NCI-H526 treated with DMSO at 0.1 percent for 48 hours (cell line): ENCODE results near the gene DCAF7.

Experiments used
- DNase-seq: peaks from one replicate; lab custom pipeline; 2025; lab: John Stamatoyannopoulos, UW

DCAF7 gene

GRCh38 chr17:63544467-63545301 is 5.6 kb upstream of the DCAF7 start:
- DNase-seq: no peak

GRCh38 chr17:63546308-63547082 is 3.8 kb upstream of the DCAF7 start:
- DNase-seq: no peak

DNA sequence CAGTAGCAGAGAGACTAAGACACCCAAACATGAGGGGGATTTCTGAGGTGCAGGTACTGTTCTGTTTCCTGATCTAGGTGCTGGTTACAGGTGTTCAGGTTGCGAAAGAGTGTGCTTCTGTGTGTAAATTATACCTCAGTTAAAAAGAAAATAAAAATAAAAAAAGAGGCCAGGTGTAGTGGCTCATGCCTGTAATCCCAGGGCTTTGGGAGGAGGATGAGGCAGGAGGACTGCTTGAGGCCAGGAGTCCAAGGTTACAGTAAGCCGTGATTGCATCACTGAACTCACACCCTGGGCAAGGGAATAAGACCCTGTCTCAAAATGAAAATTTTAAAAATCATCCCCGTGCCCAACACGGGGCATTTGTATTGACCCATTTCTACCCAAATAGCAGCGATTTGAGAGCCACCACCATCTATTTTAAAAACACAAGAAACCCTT is 3.2 kb upstream of the DCAF7 start:
- no peak for DNase-seq

DNA sequence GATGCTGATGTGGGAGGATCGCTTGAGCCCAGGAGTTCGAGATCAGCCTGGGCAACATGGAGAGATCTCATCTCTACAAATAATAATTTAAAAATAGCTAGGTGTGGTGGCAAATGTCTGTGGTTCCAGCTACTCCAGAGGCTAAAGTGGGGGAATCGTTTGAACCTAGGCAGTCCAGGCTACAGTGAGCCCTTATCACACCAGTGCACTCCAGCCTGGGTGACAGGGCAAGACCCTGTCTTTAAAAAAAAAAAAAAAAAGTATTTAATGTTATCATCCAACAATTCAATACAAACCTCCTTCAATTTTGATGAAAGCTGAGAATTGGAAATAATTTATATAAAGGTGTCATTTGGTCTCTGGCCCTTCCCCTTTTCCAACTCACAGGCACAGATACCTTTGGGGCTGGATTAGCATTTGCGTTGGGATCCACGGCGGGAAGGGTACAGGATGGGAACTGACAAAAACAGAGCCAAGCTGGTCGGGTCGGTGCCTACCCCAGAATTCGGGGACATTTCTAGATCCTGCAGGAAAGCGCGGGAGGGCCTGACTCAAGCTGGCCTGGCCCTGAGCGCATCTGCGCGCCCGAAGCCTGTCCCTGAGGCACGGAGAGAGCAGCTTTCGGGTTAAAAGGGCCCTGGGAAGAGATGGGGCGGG is 860 bp upstream of the DCAF7 start:
- no peak for DNase-seq

DNA sequence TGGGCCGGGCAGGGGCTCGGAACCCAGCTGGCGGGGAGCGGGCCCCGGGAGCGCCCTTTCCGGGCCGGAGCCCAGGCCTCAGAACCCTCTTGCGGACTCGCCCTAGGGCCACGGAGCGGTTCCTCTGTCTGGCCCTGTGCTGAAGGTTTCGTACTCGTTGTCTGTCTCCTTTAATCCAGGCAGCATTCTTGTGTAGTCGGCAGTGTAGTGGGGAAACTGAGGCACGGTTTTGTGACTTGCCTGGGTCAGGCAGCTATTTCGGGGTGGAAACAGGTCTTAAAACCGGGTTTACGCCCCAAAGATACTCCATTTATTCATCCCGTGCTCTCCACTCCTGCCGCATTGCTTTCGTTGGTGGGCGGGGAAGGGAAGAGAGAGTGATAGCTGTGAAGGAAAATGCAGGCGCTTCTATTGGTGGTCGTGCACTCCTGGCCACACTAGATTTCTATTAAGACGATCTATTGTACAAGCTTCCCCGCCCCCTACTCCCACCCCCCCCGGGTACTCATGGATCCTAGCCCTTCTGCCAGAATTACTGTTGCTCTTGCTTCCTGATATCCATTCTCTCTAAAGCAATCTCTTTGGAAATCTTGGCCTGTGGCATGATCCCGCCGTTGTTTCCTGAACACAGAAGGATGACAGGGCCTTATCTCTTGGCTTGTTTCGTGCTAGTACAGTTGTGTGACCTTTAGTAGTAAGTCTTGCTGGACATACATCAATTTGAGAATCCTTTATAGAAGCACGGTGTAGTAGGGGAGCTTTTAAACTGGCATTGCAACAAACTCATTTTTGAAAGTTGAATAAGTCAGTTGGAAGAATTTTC is 751 bp downstream of the DCAF7 start:
- DNase-seq: peak; percentile 29

DNA sequence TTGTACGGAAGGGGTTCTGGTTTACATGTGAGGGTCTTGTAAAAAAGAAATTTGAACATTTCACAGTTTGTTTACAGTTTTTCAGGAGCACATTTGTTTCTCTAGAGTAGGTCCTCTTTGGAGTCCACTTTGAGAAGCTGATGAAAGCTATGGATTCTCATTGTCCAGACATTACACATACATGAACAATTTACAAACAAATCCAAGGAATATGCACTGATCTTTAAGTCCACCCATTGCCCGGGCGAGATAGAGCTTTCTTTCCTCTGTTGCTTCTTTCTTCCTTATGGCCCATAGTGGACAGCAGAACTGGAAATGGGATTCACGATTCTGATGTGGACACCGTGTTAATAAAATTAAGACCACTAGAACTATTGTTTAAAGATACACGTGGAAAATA is 1.9 kb downstream of the DCAF7 start:
- no peak for DNase-seq

DNA sequence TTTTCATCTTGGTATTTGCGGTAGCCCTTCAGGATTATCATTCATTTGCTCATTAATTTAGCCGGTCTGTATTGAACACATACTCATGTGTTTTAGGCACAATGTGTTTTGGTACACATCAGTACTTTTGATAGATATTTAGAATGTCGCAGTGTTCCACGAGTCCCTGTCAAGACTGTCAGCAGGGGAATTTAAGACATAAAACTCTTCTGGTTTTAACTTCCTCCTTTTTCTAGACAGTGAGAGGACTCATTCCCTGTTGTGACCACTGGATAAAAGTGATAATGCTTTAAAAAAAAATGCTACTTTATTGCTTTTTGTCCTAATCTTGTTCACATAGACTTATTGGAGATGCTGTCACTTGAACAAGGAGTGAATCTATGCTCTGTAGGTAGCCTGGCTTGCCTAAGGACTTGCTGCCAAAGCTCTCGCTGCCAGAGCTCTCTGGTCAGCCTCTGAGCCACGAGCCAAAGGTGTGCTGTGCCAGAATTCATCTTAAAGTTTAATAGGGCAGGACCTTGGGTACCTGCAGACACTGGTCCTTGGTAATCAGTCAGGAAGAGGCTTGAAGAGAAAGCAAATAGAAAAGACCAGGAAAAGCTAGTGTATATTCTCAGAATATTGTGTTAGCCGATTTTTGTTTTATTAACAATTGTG is 5.4 kb downstream of the DCAF7 start:
- no peak for DNase-seq

DNA sequence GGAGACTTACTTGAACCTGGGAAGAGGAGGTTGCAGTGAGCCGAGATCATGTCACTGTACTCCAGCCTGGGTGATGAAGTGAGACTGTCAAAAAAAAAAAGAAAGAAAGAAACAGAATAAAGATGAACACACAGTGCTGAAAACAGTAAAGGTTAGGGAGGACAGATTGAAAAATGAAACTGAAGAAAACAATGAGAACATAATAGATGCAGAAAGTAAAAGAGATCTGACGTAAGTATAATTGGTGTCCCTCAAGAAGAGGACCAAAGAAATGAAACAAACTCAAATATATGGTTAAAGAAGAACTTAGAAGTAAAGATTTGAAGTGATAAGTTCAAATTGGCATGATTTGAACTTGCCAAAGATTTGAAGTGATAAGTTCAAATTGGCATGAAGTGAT is 7.1 kb downstream of the DCAF7 start:
- DNase-seq: no peak

DNA sequence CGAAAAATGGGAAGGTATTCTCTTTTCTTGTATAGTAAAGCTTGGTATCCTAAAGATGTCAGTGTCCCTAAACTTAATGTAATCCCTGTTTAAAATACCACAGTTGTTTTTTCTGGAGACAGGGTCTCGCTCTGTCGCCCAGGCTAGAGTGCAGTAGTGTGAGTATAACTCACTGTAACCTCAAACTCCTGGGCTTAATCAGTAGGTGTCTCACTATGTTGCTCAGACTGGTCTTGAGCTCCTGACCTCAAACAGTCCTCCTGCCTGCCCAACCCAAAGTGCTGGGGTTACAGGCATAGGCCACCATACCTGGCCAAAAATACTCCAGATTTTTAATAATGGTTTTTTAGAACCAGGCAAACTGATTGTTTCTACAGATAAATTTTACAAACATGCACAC is 8.2 kb downstream of the DCAF7 start:
- no peak for DNase-seq

DNA sequence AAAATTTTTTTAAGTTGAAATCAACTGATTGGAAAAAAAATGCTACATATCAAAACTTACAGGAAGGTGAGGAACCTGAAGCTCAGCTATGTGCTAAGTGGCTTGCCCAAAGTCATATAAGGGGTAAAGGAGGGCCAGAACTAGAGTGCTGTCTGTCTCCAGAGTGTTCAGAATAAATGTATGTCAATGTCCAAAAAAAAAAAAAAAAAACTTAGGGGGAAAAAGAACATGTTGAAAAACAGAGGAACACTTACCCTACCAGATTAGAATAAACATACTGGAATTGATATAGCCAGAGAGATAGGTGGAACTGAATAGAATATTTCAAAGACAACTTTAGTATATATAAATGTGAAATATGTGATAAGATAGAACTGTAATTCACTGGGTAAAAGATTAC is 11.5 kb downstream of the DCAF7 start:
- no peak for DNase-seq

- no peak for DNase-seq
These were observed 13.1 kb downstream of the DCAF7 start for GRCh38 chr17:63563339-63563738.

- no peak for DNase-seq
These were observed 14.3 kb downstream of the DCAF7 start for GRCh38 chr17:63564562-63564961.

DNA sequence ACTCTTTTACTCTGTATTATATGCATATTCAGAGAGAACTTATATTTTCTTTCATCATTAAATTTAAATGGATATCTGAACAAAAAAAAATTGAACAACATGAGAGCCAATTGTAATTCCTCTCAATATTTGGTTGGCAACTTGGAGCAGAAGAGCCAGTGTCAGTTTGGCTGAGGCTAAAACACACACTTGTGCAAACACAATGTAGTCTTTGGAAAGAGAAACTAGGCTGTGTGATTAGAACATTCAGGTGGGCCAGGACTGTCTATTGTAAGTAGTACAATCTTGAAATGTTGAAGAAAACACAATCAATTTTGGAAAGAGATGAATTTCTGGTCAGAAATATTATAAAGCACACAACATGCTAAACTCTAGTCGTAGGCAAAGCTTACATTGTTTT is 17.0 kb downstream of the DCAF7 start:
- no peak for DNase-seq

DNA sequence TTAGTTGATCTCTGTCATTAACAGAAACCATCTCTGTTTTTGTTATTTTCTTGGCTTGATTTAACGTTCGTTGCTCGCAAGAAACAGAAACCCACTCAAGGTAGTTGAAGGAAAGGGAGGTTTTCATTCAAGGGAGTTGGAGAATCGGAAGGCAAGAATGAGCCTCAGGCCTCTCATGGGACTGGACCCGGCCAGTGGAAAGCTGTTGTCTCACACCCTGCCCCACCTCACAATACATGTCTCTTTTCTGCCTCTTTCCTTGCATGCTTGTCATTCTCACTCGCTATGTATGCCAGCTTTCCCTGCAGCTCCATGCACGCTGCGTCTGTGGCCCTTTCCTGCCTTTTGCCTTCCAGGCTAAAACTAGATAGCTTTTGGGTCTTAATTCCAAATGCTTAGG is 18.3 kb downstream of the DCAF7 start:
- no peak for DNase-seq

- DNase-seq: no peak
These were observed 21.5 kb downstream of the DCAF7 start for GRCh38 chr17:63571632-63572310.

GRCh38 chr17:63573634-63574033 is 23.4 kb downstream of the DCAF7 start:
- no peak for DNase-seq

GRCh38 chr17:63578027-63578768 is 27.9 kb downstream of the DCAF7 start:
- DNase-seq: no peak

- no peak for DNase-seq
These were observed 28.5 kb downstream of the DCAF7 start for GRCh38 chr17:63578769-63579111.

DNA sequence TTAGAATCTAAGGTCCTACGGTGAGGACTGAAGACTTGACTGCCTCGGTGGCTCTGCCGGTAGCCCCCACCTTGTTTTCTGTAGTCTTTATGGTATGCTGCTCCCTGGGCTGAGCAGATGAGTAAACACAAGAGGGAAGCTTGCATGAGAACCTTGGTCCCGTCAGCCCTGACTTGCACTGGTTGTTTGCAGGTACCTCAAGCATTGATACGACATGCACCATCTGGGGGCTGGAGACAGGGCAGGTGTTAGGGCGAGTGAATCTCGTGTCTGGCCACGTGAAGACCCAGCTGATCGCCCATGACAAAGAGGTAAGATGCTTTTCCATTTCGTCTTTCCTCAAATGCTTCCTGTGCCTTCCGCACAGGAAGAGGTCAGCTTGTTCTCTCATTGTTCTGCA is 29.4 kb downstream of the DCAF7 start:
- DNase-seq: no peak

DNA sequence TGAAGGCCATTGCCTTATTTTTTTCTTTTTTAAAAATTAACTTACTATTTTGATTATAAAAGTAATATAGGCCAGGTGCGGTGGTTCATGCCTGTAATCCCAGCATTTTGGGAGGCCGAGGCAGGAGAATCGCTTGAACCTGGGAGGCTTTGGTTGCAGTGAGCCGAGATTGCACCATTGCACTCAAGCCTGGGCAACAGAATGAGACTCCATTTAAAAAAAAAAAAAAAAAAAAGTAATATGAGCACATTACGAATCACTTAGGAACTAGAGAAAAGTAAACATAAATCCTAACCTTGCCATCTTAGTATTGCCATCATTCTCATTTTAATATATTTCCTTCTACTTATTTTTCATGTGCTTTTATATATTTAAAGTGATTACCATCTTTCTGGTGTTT is 37.5 kb downstream of the DCAF7 start:
- DNase-seq: no peak
